ENCODE measurements around the gene SCP2D1. TPM values are rescaled to one million over a fixed set of nuclear protein-coding genes. Genes with fewer than 3 reads are reported as not detected.

SCP2D1 gene
- total and polyA plus RNA-seq, 2 experiments from 2014 or later = not detected

GRCh38 chr20:18790787-18791186, 22.8 kb upstream of the SCP2D1 start:
- peaks cover 5% of the 10 kb centered on the region for H3K4me1 ChIP-seq (ENCODE audit: low read depth)
- no peak for TF ChIP-seq CTCF (IDR thresholded peaks at IDR 0.05; ENCODE audit: low read depth, low read length)
- peaks cover 27% of the 10 kb centered on the region for H3K27me3 ChIP-seq
- no peaks in the 10 kb centered on the region for H3K36me3 ChIP-seq
- no peak overlapping the region for H3K4me3 ChIP-seq
- DNase-seq (ENCODE audit: low read depth in 1 of 2, low spot score in 1 of 2) = no peak
- H3K9me3 ChIP-seq (ENCODE audit: low read depth) = no peaks in the 10 kb centered on the region
- no peak overlapping the region for H3K27ac ChIP-seq

- Histone ChIP-seq H3K9me3 (ENCODE audit: low read depth) (no peaks in the 10 kb centered on the region), H3K4me3 (peak overlapping the region; percentile 48), H3K4me1 (ENCODE audit: low read depth) (peaks cover 5% of the 10 kb centered on the region), H3K27ac (peak overlapping the region; percentile 58), H3K27me3 (peaks cover 32% of the 10 kb centered on the region), H3K36me3 (no peaks in the 10 kb centered on the region)
- DNase-seq (ENCODE audit: low read depth in 1 of 2, low spot score in 1 of 2) = peak; percentile 92 to 93
- no peak for TF ChIP-seq CTCF (IDR thresholded peaks at IDR 0.05; ENCODE audit: low read depth, low read length)
Observed at GRCh38 chr20:18793625-18794427, 19.8 kb upstream of the SCP2D1 start.

DNA sequence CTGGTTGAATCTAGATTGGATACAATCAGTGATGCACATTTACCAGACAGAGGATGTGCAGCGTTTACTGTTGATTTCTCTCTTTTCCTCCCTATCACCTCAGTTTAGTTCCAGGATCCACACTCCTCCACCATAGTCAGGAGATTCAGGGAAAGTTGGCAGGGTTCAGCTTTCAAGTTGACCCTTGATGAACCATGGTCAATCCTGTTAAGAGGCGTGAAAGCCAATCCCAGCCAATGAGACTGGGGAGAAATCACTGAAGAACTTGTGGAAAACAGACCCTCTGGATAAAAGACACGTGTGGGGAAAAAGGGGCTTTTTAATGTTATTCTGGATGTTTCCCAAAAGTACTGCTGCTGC, 19.2 kb upstream of the SCP2D1 start:
- H3K9me3 ChIP-seq (ENCODE audit: low read depth) = no peaks in the 10 kb centered on the region
- H3K27me3 ChIP-seq = peaks cover 31% of the 10 kb centered on the region
- H3K4me1 ChIP-seq (ENCODE audit: low read depth) = peaks cover 5% of the 10 kb centered on the region
- H3K27ac ChIP-seq = peak overlapping the region; percentile 58
- TF ChIP-seq CTCF (IDR thresholded peaks at IDR 0.05; ENCODE audit: low read depth, low read length) = no peak
- no peaks in the 10 kb centered on the region for H3K36me3 ChIP-seq
- peak overlapping the region; percentile 48 for H3K4me3 ChIP-seq
- DNase-seq (ENCODE audit: low read depth in 1 of 2, low spot score in 1 of 2) = no peak

- Histone ChIP-seq H3K4me3 (no peak overlapping the region), H3K27me3 (peaks cover 23% of the 10 kb centered on the region)
Observed at GRCh38 chr20:18795366-18795765, 18.2 kb upstream of the SCP2D1 start.

DNA sequence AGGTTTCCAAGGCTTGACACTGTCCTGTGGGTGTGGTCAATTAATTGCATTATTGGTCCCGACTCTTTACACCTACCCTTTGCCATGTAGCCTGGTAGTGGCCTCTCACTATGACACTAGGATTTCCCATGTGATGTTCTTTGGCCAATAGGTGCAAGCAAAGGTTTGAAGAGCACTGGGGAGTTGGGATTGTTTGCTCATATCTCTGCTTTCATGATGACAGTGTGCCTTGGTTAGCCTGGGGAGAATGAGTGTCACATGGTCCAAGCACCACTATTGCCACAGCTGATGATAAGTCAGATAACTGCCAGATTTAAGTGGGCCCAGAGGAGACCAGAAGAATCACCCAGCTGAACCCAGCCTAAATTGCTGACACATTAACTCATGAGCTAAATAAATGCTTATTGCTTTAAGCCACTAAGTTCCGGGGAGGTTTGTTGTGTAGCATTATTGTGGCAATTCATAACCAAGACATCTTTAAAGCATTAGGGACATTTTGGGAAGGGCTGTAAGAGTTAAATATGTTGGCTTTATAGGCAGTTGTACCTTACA, 17.2 kb upstream of the SCP2D1 start:
- no peak overlapping the region for H3K4me3 ChIP-seq
- no peaks in the 10 kb centered on the region for H3K9me3 ChIP-seq (ENCODE audit: low read depth)
- H3K27me3 ChIP-seq = peaks cover 13% of the 10 kb centered on the region
- no peaks in the 10 kb centered on the region for H3K36me3 ChIP-seq
- no peak for TF ChIP-seq CTCF (IDR thresholded peaks at IDR 0.05; ENCODE audit: low read depth, low read length)
- H3K4me1 ChIP-seq (ENCODE audit: low read depth) = peaks cover 5% of the 10 kb centered on the region
- no peak overlapping the region for H3K27ac ChIP-seq
- DNase-seq (ENCODE audit: low read depth in 1 of 2, low spot score in 1 of 2) = no peak

More at GRCh38 chr20:18795366-18795765, 18.2 kb upstream of the SCP2D1 start:
- no peak for DNase-seq (ENCODE audit: low read depth in 1 of 2, low spot score in 1 of 2)
- H3K9me3 ChIP-seq (ENCODE audit: low read depth) = no peaks in the 10 kb centered on the region
- H3K36me3 ChIP-seq = no peaks in the 10 kb centered on the region
- H3K27ac ChIP-seq = no peak overlapping the region
- TF ChIP-seq CTCF (IDR thresholded peaks at IDR 0.05; ENCODE audit: low read depth, low read length) = no peak
- H3K4me1 ChIP-seq (ENCODE audit: low read depth) = peaks cover 5% of the 10 kb centered on the region
